Upper lobe of right lung (tissue), 1 donor: Measurements from ENCODE around the gene WASF3. TPM values are rescaled to one million over a fixed set of nuclear protein-coding genes. Genes with fewer than 3 reads are reported as not detected.

Source experiments
- ATAC-seq: fragments of 200-7000 bp; cut with Tn5 transposase; one replicate; pipeline ENCODE4 v1.9.1; 2020; ENCODE audit warnings: mild to moderate bottlenecking, moderate library complexity
- DNase-seq: peaks from one replicate; pipeline ENCODE4 v3.0.0-alpha.2; 2020
- H3K27ac ChIP-seq: fragments of 200-600 bp; one replicate; pipeline ENCODE4 v1.8.0; 2022
- H3K27me3 ChIP-seq: fragments of 200-600 bp; one replicate; pipeline ENCODE4 v1.8.0; 2022; ENCODE audit warnings: mild to moderate bottlenecking
- H3K36me3 ChIP-seq: fragments of 200-600 bp; one replicate; pipeline ENCODE4 v1.8.0; 2022
- H3K4me1 ChIP-seq: fragments of 200-600 bp; one replicate; pipeline ENCODE4 v1.8.0; 2022
- H3K4me3 ChIP-seq: fragments of 200-600 bp; one replicate; pipeline ENCODE4 v1.8.0; 2022; ENCODE audit warnings: mild to moderate bottlenecking
- H3K9me3 ChIP-seq: fragments of 200-600 bp; one replicate; pipeline ENCODE4 v1.8.0; 2022
- intact Hi-C: fragments of 100-400 bp; cut with DNase I; formaldehyde crosslinking; loops from one replicate; pipeline ENCODE4 v1.11.0; 2022
- total RNA-seq: library from RNA; stranded (reverse); fragmentation: NEBNext Ultra II Directional; extraction: Animal tissue kit (Norgen Biotek cat#: 25700); gene quantifications from one replicate; pipeline ENCODE4 v1.2.1, GENCODE V29; 2021
- TF ChIP-seq, protein P1 (sequence below): fragments of 200-600 bp; IDR thresholded peaks from one replicate; pipeline ENCODE4 v1.8.0; 2022; ENCODE audit warnings: antibody characterized with exemption
- donor health status: DM: no; HTN: yes; CAD: no; lungs with severe emphysema.

Gene WASF3
- total RNA-seq, 1 donor from 2014 or later: 27.9 TPM

DNA sequence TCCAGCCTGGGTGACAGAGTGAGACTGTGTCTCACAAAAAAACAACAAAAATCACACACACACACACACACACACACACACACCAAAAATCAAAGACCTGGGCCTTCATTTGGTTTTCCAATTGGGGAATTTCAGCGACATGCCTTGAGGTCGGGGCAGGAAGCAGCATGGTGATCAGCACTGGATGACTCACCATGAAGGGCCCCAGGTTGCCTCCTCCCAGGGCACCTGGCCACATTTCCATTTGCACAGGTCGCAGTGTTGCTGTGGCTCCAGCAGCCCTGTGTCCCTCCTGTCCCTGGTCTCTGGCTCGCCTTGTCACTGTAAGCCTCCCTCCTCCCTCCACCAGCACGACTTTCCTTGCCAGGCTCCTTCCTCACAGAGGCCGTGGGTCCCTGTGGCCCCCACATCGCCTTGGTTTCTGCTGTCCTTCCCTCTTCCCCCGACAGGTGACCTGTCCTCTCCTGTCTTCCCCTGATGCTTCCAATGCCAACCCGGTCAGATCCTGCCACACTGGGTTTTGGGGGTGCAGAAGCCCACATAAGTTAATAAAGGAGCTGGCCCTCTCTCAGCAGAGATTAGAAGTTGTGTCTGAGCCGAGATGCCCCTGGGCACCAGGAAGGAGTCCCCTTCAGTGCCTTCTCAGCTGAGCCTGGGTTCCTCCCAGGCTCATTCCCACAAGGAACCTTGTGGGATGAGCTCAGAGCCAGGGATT, 136.4 kb downstream of the WASF3 start:
- intact Hi-C loops: loop anchor here (10.0 kb wide), 1 partner anchor 509 kb away; no protein-coding TSS in a partner anchor
- Histone ChIP-seq H3K9me3 (no peaks in the 10 kb centered on the region), H3K36me3 (no peaks in the 10 kb centered on the region), H3K4me1 (no peaks in the 10 kb centered on the region), H3K27me3 (no peaks in the 10 kb centered on the region), H3K27ac (no peak overlapping the region), H3K4me3 (no peak overlapping the region)
- DNase-seq (no peak), ATAC-seq (no peak)
- TF ChIP-seq, protein P1, sequence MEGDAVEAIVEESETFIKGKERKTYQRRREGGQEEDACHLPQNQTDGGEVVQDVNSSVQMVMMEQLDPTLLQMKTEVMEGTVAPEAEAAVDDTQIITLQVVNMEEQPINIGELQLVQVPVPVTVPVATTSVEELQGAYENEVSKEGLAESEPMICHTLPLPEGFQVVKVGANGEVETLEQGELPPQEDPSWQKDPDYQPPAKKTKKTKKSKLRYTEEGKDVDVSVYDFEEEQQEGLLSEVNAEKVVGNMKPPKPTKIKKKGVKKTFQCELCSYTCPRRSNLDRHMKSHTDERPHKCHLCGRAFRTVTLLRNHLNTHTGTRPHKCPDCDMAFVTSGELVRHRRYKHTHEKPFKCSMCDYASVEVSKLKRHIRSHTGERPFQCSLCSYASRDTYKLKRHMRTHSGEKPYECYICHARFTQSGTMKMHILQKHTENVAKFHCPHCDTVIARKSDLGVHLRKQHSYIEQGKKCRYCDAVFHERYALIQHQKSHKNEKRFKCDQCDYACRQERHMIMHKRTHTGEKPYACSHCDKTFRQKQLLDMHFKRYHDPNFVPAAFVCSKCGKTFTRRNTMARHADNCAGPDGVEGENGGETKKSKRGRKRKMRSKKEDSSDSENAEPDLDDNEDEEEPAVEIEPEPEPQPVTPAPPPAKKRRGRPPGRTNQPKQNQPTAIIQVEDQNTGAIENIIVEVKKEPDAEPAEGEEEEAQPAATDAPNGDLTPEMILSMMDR: no peak

DNA sequence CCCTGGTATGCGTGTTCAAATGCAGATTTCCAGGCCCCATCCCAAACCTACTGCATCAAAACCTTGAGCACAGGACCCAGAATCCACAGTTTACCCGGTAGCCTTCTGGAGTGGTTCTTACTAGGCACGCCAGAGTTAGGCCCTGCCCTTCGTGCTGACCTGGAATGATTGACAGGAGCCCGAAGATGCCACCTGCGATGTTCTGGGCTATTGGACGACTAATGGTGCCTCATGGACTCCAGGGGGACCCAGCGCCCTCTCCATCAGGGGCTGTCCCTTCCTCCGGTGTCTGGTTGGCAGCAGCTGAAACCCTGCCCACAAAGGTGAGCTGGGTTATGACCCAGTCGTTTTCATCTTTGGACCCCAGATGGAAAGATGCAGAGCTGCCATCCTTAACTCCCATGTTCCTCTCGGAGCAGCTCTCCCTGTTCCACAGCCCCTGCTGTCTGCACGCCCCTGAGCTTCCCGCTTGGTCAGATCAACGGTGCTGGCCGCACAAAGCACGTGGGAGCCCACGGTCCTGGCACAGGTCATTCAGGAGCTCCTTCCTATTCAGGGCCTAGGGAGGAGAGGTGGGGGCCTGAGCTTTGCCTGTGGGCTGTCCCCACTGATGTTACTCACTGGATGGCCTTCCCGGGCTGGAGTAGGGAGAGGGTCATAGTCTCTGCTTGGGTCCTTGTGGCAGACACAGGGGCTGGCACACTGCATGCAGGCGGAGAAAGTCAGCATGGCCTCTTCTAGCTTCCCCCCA, 137.3 kb downstream of the WASF3 start:
- H3K4me1 ChIP-seq: no peaks in the 10 kb centered on the region
- no peak overlapping the region for H3K4me3 ChIP-seq
- intact Hi-C loops: loop anchor here (10.0 kb wide), 1 partner anchor 510 kb away; no protein-coding TSS in a partner anchor
- TF ChIP-seq, protein P1: no peak
- ATAC-seq (no peak), DNase-seq (no peak)
- no peaks in the 10 kb centered on the region for H3K27me3 ChIP-seq
- no peaks in the 10 kb centered on the region for H3K9me3 ChIP-seq
- H3K27ac ChIP-seq: no peak overlapping the region
- H3K36me3 ChIP-seq: no peaks in the 10 kb centered on the region

DNA sequence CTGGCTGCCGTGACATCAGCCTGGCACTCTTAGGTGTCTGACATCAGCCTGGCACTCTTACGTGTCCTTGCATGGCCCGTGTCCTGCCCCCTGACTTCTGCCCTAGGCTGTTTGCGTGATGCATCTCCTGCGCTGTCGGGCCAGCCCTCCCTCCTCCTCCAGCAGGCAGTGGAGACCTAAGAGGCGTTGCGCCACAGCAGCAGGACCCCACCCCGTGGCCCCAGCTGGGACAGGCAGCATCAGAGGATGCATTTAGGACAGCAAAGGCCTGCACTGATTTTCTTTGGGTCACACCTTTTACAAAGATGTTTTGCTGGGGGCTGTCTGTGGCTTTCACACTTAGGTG, 137.8 kb downstream of the WASF3 start:
- TF ChIP-seq, protein P1: no peak
- DNase-seq: no peak
- intact Hi-C loops: loop anchor here (10.0 kb wide), 1 partner anchor 511 kb away; no protein-coding TSS in a partner anchor
- Histone ChIP-seq H3K36me3 (no peaks in the 10 kb centered on the region), H3K27ac (no peak overlapping the region), H3K27me3 (no peaks in the 10 kb centered on the region), H3K4me3 (no peak overlapping the region), H3K9me3 (no peaks in the 10 kb centered on the region), H3K4me1 (no peaks in the 10 kb centered on the region)
- ATAC-seq: no peak

DNA sequence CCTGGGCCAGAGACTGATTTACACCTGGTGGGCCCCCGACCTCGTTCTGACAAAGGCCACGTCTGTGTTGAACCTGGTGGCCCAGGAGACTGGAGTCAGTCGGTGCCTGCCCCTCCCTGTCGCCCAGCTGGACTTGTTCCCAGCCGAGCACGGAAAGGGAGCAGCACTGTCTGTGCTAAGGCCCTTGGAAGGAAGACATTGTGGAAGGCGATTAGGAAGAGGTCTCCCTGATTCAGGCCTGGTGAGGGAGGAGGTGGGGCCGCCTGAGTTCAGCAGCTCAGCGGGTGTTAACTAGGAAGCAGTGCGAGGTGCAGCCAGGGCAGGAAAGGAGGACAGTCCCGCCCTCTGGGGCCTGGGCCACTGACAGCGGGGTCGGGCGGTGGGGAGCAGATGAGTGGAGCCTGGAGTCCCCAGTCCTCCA, 138.4 kb downstream of the WASF3 start:
- no peak for ATAC-seq
- Histone ChIP-seq H3K27me3 (no peaks in the 10 kb centered on the region), H3K4me3 (no peak overlapping the region), H3K9me3 (no peaks in the 10 kb centered on the region), H3K4me1 (no peaks in the 10 kb centered on the region), H3K27ac (no peak overlapping the region), H3K36me3 (no peaks in the 10 kb centered on the region)
- TF ChIP-seq, protein P1: no peak
- DNase-seq: no peak
- intact Hi-C loops: loop anchor here (10.0 kb wide), 1 partner anchor 511 kb away; no protein-coding TSS in a partner anchor

DNA sequence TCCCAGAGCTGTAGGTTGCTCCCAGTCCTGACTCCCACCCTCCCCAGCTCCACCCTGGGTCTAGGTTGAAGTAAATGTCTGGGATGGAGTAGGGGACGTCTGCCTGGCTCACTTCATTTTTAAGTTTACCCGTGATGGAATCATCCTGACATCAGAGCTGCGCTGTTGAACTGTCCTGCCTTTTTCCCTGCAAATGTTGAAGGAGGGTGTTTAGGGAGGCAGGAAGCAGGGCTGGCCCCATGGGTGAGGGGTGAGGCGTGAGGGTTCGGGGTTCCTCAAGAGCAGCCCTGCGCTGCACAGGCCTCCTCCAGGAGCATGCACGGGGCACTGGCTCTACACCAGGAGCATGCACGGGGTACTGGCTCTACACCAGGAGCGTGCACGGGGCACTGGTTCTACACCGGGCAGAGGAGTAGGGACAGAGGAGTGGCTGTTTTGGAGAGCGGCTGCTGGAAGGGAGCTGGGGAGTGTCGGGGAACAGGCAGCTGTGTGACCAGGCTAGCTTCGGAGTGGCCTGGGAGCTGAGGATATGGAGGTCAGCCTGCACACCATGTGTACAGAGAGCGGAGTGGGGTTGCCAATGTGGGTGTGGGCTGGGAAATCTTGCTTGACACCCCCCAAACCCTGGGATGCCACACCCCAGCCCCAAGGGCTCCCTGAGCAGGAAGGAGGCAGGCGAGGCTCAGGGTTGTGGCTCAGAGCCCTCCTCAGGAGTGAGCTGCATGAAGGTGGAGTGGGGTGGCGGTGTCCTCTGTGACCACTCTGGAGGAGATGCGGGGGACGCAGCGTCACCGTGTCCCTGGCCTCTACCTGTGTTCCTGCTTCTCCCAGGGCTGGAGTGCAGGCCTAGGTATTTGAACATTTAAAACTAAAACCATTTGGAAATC, 139.8 kb downstream of the WASF3 start:
- TF ChIP-seq, protein P1: no peak
- no peak overlapping the region for H3K4me3 ChIP-seq
- H3K36me3 ChIP-seq: no peaks in the 10 kb centered on the region
- H3K27me3 ChIP-seq: no peaks in the 10 kb centered on the region
- H3K9me3 ChIP-seq: no peaks in the 10 kb centered on the region
- no peak overlapping the region for H3K27ac ChIP-seq
- no peaks in the 10 kb centered on the region for H3K4me1 ChIP-seq
- ATAC-seq: no peak
- intact Hi-C loops: loop anchor here (10.0 kb wide), 1 partner anchor 513 kb away; no protein-coding TSS in a partner anchor
- no peak for DNase-seq
